ENCODE results near the gene SLC29A3. TPM values are rescaled to one million over a fixed set of nuclear protein-coding genes. Genes with fewer than 3 reads are reported as not detected.
A peak's percentile ranks its signal among the peaks of the same experiment; 100 is the strongest.

Gene SLC29A3
- total RNA-seq, 1 donor from 2014 or later, result 11.4 TPM

DNA sequence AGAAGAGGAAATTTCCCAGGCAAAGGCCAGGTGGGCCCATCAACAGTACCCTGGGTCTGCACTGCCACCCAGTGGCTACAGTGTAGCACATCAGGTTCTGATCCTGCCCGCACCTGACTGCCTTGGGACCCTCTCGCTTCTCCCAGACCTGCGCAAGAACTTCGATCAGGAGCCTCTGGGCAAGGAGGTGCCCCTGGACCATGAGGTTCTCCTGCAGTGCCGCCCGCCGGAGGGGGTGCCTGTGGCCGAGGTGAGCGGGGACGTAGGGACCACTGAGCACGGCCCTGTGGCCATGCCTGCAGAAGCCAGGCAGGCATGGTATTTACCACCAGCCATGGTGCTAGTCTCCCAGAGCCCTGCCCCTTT, 33.9 kb upstream of the SLC29A3 start:
- Mint-ChIP-seq H3K9me3 (no peaks in the 10 kb centered on the region), H3K4me1 (peaks cover 2% of the 10 kb centered on the region), H3K27ac (no peak overlapping the region), H3K4me3 (no peak overlapping the region), H3K27me3 (ENCODE audit: low read depth) (no peaks in the 10 kb centered on the region), H3K36me3 (peaks cover 27% of the 10 kb centered on the region)
- peak; percentile 48 to 69 for DNase-seq (ENCODE audit: low spot score in 2 of 2, unreplicated experiment in 2 of 2)
- TF ChIP-seq, protein P1, sequence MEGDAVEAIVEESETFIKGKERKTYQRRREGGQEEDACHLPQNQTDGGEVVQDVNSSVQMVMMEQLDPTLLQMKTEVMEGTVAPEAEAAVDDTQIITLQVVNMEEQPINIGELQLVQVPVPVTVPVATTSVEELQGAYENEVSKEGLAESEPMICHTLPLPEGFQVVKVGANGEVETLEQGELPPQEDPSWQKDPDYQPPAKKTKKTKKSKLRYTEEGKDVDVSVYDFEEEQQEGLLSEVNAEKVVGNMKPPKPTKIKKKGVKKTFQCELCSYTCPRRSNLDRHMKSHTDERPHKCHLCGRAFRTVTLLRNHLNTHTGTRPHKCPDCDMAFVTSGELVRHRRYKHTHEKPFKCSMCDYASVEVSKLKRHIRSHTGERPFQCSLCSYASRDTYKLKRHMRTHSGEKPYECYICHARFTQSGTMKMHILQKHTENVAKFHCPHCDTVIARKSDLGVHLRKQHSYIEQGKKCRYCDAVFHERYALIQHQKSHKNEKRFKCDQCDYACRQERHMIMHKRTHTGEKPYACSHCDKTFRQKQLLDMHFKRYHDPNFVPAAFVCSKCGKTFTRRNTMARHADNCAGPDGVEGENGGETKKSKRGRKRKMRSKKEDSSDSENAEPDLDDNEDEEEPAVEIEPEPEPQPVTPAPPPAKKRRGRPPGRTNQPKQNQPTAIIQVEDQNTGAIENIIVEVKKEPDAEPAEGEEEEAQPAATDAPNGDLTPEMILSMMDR (IDR thresholded peaks at IDR 0.05; ENCODE audit: unreplicated experiment), result peak; percentile 81

DNA sequence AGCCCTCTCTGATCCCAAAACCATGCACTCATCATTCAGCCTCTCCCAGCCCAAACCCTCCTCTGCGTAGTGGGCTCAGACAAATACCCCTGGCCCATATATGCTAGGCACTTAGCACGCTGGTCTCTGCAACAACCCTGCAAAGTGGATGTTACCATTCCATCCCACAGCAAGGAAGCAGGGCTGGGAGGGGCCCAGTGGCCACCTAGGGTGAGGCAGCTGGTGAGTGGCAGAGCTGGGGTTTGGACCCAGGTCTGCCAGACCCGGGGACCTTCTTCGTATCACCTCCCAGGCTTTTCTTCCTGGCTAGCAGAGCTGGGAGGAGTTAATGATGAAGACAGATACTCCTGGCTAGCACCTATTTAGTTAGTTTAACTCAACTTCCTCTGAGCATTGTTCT, 33.1 kb upstream of the SLC29A3 start:
- peaks cover 2% of the 10 kb centered on the region for H3K4me1 Mint-ChIP-seq
- H3K36me3 Mint-ChIP-seq, result peaks cover 25% of the 10 kb centered on the region
- H3K9me3 Mint-ChIP-seq, result no peaks in the 10 kb centered on the region
- H3K27me3 Mint-ChIP-seq (ENCODE audit: low read depth), result no peaks in the 10 kb centered on the region
- no peak overlapping the region for H3K27ac Mint-ChIP-seq
- no peak for DNase-seq (ENCODE audit: low spot score in 2 of 2, unreplicated experiment in 2 of 2)
- TF ChIP-seq, protein P1 (IDR thresholded peaks at IDR 0.05; ENCODE audit: unreplicated experiment), result no peak
- H3K4me3 Mint-ChIP-seq, result no peak overlapping the region

GRCh38 chr10:71286521-71287294, 32.4 kb upstream of the SLC29A3 start:
- H3K9me3 Mint-ChIP-seq, result no peaks in the 10 kb centered on the region
- H3K4me1 Mint-ChIP-seq, result peaks cover 2% of the 10 kb centered on the region
- no peak for DNase-seq (ENCODE audit: low spot score in 2 of 2, unreplicated experiment in 2 of 2)
- H3K36me3 Mint-ChIP-seq, result peaks cover 29% of the 10 kb centered on the region
- H3K27ac Mint-ChIP-seq, result no peak overlapping the region
- H3K4me3 Mint-ChIP-seq, result no peak overlapping the region
- H3K27me3 Mint-ChIP-seq (ENCODE audit: low read depth), result no peaks in the 10 kb centered on the region
- TF ChIP-seq, protein P1 (IDR thresholded peaks at IDR 0.05; ENCODE audit: unreplicated experiment), result no peak

DNA sequence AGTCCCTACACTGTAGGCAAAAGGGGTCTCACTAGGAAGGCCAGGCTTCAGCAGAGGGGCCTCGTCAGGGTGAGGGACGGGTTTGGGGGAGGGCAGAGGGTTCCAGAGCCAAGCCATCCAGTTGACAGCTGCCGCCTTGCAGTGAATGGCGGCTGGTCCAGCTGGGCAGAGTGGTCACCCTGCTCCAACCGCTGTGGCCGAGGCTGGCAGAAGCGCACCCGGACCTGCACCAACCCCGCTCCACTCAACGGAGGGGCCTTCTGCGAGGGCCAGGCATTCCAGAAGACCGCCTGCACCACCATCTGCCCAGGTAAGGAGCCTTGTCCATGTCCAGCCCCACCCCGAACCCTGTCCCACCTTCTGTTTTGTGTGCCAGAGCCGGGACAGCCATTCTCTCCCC, 31.6 kb upstream of the SLC29A3 start:
- H3K4me1 Mint-ChIP-seq, result peaks cover 2% of the 10 kb centered on the region

DNA sequence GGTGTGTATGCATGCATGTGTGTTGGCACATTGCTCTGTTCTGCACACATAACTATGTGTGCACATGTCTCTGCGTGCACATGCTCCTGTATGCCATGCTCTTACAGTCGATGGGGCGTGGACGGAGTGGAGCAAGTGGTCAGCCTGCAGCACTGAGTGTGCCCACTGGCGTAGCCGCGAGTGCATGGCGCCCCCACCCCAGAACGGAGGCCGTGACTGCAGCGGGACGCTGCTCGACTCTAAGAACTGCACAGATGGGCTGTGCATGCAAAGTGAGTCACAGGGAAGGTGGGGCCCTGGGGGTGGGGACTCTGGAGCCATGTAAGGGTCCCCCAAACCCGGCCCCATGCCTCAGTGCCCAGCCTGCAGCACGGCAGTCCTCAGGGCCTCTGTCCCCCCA, 30.6 kb upstream of the SLC29A3 start:
- Mint-ChIP-seq H3K36me3 (peaks cover 32% of the 10 kb centered on the region), H3K4me3 (no peak overlapping the region), H3K9me3 (no peaks in the 10 kb centered on the region), H3K4me1 (no peaks in the 10 kb centered on the region), H3K27ac (no peak overlapping the region), H3K27me3 (ENCODE audit: low read depth) (no peaks in the 10 kb centered on the region)
- no peak for DNase-seq (ENCODE audit: low spot score in 2 of 2, unreplicated experiment in 2 of 2)
- TF ChIP-seq, protein P1 (IDR thresholded peaks at IDR 0.05; ENCODE audit: unreplicated experiment), result no peak

More for the DNA sequence above, 31.6 kb upstream of the SLC29A3 start:
- TF ChIP-seq, protein P1 (IDR thresholded peaks at IDR 0.05; ENCODE audit: unreplicated experiment), result no peak
- Mint-ChIP-seq H3K27ac (no peak overlapping the region), H3K4me3 (no peak overlapping the region), H3K27me3 (ENCODE audit: low read depth) (no peaks in the 10 kb centered on the region), H3K9me3 (no peaks in the 10 kb centered on the region), H3K36me3 (peaks cover 29% of the 10 kb centered on the region)
- DNase-seq (ENCODE audit: low spot score in 2 of 2, unreplicated experiment in 2 of 2), result no peak

Measured in mesothelial cell of epicardium (in vitro differentiated cells).